Measurements from ENCODE around the gene PRRT4.
A peak's percentile ranks its signal among the peaks of the same experiment; 100 is the strongest.

The PRRT4 gene

DNA sequence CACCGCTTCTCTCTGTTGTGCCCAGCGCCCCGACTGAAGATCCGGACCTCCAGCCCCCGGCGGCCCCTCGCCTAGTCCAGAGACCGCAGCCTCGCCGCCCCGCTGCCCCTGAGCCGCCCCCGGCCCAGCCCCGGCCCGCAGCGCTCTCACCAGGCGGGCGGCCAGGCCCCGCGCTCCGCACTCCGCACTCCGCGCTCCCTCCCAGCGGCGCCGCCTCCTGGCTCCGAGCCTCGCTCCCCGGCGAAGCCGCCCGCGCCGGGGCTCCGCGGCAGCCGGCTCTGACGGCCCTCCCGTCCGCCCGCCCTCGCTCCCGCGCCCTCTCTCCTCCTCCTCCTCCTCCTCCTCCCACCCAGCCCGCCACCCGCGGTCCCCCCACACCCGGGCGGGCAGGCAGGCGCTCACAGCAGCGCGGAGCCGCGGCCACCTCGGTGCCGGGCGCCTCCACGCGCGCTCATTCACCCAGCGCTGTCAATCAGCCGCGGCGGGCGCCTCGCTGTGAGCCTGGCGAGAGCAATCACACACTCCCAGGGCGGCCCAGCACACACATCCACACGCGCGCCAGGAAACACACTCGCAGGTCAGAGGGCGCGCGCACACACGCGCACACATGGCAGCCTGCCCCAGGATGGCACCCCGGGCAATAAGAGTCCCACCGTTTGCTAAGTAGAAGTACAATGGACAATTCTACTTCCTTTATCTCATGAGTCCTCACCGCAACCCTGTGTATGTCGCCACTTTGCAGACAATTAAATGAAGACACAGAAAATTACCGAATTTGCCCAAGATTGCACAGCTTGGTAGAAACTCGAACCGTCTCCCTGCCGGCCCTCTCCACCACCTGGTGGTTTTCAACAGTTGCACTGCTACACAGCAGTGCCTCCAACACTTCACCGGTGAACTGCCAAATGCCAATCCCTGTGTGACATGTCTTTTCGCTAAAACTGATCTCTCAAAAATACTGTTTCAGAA, at the start of gene PRRT4:
Gene PRRT4, minus strand, starts transcription at position 280 of the 969 bp plus-strand sequence.
- DNase-seq = no peak

DNA sequence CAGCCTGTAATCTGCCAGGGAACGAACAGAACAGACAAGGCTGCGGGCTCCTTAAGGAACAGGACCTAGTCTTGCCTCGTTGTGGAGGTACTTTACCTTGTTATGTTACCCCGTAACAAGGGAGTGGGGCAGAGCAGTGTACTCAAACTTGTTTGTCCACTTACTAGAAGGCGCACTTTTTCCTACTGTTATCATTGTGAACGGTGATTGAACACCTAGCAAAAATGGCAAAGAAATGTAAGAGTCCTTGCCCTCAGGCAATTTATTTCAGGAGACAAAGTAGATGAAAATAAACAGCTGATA, 48.9 kb upstream of the PRRT4 start:
- DNase-seq = no peak

DNA sequence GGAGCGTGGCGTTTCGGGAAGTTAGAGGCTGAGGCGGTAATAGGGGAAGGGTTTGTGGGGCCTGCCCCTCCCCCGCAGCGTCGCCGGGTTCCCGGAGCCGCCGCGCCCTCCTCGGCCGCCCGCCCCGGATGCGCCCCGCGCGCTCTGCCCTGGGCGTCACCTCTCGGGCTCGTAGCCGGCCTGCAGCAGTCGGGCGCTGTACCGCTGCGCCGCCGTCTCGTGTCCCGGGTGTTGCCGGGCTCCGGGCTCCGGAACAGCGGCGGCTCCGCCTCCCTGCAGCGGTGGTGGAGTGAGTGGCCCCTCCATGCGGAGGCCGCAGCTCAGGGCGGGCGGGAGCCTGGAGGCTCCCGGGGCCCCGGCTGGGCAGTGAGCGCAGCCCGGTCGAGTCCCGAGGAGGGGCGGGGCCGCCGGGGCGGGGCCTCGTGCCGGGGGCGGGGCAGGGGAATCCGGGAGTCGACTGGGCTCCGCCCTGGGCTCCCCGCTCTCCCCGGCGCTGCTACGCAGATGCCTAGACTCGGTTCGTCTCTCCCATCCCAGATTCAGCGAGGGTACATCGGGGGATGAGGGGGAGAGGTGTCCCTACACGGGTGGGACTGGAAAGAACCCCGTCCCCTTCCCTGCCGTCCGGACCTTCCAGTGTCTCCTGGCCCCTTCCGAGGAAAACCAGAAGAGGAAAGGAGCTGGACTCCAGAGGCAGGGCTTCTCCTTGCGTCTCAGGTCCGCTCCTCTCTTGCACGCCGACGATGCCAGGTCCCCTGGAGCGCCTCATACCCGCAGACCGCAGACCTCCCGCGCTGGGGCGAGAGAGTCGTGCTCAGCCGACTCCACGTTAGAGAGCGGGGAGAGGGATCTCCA, 48.3 kb upstream of the PRRT4 start, which contains the start of gene IMPDH1:
Gene IMPDH1, minus strand, starts transcription at position 387 of the 855 bp plus-strand sequence. Its CDS starts 81 bp downstream, at position 306.
- peak; percentile 94 for DNase-seq

DNA sequence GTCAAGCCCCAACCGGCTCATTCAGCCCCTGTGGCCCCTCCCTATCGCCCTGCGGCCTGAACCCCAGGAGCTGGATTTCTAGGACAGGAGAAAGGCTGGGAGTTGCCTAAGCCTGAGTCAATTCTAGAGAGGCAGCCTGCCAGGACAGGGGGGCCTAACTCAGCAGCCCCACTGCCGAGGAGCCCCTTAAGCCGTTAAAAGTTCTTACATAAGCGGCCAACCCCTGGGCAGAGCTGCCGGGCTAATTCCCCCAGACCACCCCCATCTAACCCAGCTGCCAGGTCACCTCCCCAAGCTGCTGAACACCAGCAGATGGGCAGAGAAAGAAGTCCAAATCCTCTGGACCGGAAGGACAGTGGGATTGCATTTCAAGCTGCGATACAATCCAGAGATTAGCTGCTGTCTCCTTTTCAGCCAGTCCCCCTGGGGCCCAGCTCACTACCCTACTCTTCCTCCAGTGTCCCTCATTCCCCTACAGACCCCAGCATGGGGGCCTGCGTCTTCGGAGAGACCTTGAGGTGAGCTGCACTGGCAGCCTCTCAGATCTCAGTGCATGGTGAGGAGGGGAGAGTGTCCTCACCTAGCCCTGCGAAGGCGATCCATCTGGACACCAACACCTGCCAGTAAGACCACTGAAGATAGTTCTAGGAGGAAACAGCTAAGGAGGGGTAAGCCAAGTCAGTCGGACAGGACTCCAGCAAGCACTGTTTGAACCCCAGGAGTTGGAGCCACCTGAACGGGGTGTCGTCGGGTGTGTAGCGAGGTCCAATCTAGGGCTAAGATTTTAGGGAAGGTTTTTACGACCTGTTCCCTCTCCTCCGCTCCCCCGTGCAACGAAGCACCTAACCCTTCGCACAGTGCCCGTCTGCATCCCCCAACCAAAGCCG, 47.5 kb upstream of the PRRT4 start:
- no peak for DNase-seq

DNA sequence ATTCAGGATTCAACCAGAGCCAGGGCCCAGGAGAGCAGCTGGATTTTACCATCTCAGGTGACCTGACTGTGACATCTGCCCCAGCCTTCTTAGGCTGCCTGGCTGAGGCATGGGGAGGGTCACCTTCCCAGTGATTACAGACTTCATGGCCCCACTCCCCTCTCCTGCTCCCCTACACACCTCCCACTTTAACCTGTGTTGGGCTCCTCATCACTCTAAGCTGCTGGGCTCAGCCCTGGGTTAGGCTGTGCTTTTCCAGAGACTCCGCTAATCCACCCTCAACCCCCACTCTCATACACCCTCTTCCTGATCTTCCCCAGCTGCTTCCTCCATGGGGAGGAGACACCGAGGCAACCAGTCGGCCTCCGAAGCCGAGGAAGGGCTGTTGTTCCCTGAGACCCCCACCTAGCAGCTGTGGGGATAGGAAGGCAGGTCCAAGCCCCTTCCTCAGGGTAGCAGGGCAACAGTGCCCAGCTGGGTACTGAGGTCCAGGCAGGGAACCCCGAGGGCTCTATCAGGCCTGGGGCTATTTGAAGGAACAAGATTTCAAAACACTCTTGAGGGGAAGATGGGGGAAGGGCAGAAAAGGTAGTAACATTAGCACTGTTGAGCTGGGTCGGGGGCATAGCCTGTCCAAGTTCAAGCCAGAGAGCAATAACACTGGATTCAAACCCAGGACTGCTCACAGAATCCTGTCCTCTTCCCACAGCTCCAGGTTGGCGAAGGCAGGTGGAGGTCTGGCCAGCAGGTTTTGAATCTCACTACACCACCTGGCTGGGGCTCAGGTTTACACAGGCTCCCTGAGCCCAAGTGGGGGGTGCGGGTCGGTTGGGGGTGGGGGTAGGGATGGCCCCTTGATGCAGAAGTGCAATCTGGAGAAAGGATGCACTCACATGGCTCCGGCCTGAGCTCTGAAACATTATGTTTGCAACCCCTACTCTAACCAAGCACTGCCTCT, 46.5 kb upstream of the PRRT4 start:
- DNase-seq = no peak

DNA sequence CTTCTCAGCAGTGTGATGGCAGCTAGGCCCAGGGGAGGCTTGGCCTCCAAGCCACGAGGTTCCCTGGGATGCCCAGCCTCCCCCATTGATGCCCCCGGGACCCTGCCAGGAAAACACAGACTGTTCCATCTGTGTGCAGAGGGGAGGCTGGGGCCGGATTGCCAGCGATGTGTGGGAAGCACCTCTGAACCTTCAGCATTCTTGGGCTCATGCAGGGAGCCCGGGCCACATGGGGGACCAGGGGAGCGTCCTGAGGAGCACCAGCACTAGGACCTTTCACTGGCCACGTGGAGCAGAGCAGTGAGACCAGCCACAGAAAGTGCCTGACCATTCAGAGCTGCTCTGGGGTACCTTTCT, 45.7 kb upstream of the PRRT4 start:
- no peak for DNase-seq

DNA sequence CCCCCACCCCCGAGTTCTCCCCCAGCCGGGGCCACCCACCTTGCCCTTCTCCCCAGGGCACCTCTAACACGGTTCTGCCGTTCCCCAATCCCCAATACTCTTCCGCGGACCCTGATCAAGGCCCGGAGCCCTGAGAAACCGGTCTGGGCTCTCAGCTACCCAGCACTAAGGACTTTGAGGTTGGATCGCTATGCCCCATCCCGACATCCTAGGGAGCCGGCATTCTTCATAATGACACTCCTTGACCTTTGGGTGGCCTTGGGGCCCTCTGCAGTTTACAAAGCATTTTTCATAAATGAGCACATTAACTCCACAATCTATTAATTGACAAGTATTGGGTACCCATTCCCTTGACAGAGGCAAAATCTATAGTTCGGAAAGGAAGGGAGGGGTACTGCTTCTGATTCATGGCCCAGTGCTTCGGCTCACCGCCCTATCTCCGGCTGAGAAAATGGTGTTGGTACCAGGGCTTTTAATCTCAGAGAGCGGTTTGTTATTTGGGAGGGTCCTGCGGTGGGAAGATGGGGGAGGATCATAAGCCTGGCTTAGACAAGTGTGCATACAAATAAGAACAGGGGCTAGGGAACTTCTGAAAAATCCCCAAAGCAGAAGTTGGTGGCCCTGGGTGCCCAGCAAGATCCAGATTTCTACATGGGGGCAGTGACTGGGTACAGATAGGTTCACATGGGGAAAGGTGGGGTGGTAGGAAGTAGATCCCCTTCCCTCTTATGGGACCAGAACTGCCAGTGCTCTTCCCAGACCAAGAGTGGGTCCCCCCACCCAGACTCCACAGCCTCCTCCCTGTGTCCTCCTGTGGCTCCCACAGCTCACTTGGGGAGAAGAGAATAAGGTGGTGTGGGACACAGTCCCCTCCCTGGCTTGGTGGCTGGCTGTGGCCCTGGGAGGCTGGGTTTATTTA, 45.1 kb upstream of the PRRT4 start:
- DNase-seq = no peak

DNA sequence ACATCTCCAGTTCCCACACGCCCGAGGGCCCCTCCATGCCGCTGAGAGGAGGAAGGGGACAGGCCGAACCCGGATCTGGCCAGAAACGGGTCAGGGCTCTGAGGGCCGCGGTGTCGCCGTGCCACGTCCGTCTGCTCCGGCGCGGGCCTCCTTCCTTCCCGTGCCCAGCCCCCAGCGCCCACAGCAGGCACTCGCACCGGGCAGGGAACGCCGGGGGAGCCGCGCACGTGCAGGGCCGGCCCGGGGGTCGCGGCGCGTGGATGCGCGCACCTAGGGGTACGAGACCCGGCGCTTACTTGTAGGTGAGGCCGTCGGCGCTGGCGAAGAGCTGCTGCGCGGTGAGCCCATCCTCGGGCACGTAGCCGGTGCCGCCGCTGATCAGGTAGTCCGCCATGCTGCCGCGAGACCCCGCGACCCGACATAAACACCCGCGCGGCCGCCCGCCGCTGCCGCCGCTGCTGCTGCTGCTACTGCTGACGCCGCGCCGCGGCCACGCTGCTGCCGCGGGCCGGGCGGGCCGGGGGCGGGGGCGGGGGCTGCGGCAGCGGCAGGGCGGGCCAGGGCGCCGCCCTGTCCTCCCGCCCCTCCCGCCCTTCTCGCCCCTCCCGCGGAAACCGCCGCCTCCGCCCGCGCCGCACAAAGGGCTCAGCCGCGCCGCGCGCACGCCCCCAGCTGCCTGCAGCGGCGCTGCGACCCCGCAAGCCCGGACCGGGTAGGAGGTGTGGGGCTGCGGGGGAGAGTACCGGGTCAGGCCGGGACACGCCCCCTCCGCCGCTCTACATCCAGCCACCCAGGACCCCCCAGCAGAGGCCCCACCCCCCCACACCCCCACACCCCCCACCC, 44.2 kb upstream of the PRRT4 start:
- DNase-seq = peak; percentile 74

DNA sequence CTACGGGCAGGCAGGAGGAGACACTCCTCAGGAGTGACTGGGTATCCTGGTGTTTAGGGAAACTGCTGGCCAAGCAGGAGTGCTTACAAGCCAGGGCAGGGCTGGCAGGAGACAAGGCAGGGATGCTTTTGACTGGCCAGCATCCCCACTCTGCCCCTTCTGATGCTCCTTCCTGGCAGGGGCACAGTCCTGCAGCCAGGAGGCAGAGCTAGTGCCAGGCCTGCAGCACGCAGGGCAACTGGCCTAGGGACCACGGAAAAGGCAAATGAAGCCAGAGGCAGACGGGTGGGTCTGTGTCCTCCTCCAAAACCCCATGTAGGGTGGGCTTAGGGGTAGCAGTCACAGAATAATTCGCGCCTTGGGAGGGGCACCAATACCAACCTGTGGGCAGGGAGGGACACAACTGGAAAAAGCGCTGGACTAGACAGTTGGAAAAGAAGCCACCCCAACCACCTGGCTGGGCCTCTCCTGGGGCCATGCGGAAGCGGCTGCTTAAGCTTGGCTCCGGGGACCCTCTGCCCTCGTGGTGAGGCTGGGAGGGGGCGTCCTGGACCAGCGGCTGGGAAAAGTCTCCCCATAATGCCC, 43.5 kb upstream of the PRRT4 start:
- no peak for DNase-seq

DNA sequence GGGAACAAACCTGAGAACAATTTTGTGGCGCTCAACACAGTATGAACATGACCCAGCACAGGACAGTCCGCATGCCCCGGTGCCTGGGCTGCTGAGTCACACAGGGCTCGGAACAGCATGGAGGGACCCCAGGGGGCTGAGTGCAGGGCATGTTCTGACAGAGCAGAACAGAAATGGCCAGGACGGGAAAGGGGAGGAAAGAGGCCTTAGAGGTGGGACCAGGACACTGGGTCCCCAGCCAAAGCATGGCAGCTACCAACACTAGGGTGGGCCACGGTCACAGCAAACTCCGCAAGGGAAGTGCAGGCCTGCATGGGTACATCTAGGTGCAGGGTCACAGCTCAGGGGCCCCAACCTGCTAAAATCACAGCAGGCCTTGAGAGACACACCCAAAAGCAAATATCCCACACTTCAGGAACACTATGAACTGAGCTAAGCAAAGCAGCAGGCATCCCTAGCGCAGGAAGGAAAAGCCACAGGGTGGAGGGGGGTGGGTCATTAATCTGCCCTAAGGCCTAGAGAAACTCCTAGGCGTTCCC, 42.7 kb upstream of the PRRT4 start:
- DNase-seq = no peak

DNA sequence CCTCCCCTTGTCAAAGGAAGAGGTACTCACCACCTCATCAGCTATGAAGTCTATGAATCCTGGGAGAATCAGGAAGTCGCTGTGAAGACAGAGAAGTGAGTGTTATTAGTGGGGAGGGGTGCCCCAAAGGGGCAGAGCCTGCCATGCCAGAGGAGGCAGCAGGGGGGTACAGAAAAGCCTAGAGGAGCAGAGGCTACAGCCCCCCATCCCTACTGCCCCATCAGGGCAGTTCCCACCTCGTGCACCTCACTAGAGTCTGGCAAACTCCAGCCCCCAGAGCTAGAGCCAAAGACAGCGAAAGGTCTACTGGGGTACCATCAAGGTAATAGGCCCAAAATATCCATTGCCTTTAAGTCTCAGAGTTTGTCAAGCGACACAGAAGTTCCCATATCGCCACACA, 42.2 kb upstream of the PRRT4 start:
- no peak for DNase-seq

DNA sequence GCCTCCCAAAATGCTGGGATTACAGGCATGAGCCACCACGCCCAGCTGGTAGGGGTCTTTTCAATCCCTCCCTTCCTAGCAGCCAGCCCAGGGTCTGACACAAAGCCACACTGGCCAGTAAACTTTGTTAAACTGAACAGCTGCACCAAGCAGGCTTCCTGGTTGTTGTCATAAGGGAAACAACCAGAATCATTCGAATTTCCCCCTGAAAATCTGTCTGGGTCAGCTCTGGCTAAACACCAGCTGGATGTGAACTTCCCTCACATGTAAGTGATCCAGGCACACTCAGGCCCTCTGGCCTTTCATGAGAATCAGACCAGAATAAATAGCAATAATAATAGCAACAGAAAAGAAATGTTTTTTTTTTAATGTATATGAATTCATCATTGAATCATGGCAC, 40.9 kb upstream of the PRRT4 start:
- DNase-seq = no peak

DNA sequence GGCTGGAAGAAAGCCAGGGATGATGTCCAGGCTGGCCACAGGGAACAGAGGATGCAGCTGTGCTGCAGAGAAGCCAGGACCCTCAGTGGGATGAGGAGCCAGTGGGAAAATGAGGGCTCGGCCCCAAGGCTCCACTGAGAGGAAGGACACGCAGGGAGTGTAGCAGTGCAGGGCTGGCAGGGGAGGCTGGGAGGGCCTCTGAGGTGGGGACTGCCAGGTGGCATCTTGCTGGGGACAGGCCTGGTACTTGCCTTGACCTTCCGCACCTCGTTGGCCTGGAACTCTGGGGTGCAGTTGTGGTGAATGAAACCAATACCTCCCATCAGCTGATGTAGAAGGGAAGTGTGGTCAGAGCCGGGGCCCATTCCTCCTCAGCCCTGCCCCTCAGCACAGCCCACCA, 39.1 kb upstream of the PRRT4 start:
- DNase-seq = no peak

DNA sequence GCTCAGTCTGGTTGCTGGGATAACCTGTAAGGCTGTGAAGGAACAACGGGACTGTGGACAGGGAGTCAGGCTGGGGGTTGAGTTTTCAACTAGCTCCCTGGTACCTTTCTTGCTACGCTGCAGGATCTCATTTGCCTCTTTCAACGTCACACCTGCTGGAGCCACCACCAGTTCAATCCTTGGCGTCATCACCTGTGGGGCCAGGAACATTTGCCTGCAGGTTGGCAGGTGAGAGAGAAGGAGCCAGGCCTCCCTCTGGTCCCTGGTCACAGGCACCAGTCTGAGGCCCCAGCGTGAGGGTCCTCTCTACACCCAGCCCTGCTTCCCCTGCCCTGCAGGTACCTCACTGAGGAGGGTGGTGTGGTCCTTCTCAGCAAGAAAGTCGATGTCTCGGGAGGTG, 38.5 kb upstream of the PRRT4 start:
- DNase-seq = no peak

DNA sequence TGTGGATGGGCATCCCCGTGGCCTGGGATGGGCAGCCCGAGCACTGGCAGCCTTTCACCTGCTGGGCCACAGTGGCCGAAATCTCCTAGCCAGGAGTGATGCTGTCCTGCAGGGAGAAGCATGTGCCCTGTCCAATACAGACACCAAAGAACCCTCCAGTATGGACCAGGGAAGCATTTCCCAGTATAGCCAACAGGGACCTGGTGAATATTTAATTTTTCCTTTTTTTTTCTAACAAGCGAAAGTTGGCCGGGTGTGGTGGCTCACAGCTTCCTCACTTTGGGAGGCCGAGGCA, 37.3 kb upstream of the PRRT4 start:
- no peak for DNase-seq

DNA sequence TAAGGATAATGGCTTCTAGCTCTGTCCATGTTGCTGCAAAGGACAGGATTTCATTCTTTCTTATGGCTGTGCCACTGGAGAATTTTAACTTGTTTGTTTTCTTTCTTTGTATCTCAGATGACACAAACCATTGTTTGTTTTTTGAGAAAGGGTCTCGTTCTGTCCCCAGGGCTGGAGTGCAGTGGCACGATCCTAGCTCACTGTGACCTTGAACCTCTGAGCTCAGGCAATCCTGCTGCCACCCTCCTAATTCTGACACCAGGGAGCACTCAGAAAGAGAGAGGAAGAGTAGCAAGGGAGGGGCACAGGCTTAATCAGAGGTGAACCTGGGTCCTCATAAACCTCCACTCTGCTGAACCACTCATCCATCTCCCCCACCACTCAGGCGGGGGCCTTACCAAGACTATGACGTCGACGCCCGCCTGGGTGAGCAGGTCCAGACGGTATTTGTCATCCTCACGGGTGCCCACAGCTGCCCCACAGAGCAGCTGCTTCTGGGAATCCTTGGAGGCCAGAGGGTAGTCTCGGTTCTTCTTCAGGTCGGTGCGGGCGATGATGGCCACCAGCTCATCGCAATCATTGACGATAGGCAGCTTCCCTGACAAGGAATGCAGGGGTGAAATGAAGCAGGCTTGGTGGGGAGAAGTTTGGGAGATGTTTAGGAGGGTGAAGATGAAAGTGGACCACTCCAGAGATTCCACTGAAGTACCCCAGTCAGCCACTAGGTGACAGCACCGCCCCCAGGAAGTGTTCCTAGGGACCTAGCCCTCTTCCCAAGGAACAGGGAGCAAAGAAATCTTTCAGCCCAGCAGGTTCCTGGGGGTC, 36.7 kb upstream of the PRRT4 start:
- DNase-seq = no peak

DNA sequence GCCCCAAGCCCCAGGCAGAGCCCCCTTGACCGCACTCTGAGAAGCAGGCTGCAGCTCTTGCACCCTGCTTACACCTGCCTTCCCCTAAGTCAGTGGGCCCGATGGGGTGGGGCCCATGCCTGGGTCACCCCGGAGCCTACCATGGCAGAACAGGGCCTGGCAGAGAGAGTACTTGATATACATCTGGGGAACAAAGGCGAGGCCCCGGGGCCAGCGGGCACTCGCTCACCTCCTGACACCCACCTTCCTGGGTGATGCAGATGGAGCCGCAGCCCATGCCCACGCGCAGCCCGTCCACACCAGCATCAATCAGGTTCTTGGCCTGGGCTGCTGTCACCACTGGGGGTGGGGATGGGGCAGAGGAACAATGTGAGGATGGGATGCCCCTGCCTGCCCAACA, 34.9 kb upstream of the PRRT4 start:
- no peak for DNase-seq

DNA sequence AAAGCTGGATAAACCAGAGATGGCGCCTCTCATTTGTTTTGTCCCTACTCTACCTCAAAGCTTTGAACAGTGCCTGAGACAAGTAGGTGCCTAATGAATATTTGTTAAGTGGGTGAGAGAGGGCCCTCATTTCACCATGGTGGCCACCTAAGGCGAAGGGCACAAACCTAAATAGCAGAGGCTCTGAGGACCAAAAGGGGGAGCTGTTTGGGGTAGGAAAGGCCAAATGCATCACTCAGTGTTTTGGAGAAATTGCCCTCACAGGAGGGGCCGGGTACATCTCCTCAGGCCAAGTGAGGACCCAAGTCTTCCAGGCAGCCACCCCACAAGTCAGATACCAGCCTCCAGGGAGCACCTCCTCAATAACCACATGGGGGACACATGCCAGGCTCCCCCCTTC, 34.3 kb upstream of the PRRT4 start:
- no peak for DNase-seq
